Endometrium (tissue), 2 donors: ENCODE results near the gene SUCLG2.

Experiments
- FAIRE-seq: peaks from 2 replicates; lab custom pipeline; 2012; peaks lifted over from hg19 to GRCh38; lab: Jason Lieb, UNC
- donor health status: control.
- donor health status: control.

The SUCLG2 gene

DNA sequence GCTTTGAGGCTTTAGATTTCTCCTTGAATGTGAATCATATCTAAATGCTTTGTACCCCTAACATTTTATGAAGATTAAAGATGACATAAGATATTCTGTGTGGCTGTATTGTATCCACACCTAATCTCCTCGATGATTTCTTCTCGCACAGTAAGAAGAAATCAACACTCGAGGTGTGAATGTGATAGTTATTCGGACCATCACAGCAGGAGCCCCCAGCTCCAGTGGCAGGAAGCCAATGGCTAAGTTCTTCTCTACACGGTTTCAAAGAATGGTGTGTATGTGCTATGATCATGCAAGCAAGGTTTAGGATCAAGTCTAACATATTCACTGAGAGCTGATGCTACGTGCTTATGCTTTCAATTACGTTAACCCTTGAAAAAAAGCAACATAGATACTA, 271.0 kb downstream of the SUCLG2 start:
- FAIRE-seq, result no peak

DNA sequence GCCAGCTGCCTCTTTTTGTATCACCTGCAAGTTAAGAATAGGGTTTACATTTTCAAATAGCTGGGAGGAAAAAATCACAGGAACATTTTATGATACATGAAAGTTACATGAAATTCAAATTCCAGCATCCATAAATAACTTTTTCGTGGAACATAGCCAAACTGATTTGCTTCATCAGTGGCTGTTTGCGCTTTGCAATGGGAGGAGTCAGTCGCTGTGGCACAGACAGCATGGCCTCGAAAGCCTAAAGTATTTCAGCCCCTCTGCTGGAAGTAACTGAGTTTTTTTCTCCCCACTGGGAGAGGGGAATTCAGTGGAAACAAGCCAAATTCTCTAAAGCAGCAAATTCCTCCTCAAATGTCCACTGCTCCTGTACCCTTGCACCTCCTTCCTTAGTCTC, 271.9 kb downstream of the SUCLG2 start:
- no peak for FAIRE-seq

DNA sequence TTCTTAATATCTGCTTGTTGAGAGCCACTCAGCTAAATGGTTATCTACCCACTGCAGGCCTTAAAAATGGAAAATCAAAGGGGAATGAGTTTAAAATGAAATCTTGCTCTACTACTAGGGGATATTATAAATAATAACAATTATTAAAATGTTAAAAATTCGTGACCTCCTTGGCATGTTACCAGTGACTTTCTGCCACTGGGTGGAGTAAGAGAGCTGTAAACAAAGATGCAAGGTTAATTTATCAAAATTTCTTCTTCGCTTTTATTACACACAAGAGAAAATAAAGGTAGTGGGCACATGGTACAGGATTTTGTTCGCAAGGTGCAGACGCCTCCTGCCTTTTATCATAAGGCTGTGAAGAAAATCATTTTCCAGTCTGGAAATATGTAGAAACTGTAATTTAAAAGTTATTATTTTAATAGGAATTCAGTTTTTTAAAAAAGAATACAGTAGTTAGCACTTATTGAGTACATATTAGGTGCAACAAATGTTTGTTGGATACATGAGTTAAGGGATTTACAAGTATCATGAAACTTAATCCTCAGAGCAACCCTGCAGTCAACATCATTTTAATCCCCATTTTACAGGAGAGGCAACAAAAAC, 272.6 kb downstream of the SUCLG2 start:
- FAIRE-seq, result peak; percentile 23

DNA sequence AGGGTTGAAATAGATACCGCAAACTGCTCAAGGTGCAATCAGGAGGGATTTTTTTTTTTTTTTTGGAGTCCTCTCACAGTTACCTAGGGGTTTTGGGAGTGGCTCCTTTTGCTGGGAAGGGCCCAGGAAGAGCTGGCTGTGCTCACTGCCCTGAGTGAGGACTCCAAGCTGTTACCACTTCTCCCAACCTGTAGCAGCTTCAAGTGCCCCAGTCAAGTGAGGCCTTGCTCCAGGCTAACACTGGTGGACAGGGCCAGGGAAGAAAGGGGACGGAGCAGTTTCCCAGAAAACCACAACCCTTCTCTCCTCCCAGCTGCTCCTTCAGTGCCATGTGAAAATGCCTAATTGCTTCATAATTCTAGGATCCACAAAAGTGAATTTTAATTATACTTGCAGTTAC, 274.3 kb downstream of the SUCLG2 start:
- no peak for FAIRE-seq

DNA sequence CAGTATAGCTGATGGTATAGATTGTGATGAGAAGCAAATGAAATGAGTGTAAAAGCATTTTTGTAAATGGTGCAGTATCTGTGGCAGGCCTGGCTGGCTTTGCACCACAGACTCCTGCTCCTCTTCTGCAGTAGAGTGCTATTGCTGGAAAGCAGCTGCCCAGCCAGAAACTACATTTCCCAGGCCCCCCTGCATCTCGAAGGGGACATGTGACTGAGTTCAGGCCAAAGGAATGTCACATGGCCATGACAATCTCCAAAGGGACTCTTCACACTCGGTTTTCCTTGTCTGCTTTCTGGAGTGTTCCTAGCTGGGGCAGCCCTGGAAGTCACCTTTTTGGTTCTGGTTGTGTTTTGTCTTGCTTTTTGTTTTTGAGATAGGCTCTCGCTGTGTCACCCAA, 277.1 kb downstream of the SUCLG2 start:
- no peak for FAIRE-seq

GRCh38 chr3:67376416-67376815, 278.0 kb downstream of the SUCLG2 start:
- no peak for FAIRE-seq

DNA sequence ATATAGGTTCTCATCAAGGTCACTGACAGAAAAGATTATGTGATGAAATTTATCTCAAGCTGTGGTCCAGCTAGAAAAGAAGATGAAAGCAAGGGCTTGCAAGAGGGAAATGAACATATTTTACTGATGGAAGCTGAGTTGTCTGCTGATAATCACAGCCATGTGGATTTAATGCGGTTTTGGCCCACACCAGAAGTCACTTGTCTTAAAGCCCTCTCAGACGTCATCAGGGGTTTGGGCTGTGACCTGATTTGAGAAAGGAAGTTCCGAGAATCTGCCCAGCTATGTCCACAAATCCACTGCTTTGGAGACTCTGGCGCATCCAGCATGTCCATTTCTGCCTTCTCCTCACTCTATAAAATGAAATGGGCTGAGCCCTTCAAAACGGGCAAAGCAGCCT, 278.4 kb downstream of the SUCLG2 start:
- FAIRE-seq, result no peak

DNA sequence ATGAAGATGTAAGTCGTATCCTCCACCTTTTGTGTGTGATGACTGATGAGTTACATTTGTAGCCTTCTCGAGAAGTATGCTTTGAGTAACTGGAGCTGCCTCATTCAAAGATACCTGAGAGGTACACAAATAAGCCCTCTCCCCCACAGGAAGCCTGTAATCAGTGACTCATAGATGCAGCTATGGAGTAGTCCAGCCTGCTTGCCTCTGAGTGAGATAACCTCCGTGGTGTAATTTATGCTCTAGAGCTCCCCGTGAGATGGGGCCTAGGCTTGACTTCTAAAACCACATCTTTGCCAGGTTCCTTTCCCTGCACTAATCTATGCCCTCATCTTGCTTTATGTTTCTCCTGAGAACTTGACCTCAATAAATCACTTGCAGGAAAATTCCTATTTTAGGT, 291.7 kb downstream of the SUCLG2 start:
- FAIRE-seq, result no peak

DNA sequence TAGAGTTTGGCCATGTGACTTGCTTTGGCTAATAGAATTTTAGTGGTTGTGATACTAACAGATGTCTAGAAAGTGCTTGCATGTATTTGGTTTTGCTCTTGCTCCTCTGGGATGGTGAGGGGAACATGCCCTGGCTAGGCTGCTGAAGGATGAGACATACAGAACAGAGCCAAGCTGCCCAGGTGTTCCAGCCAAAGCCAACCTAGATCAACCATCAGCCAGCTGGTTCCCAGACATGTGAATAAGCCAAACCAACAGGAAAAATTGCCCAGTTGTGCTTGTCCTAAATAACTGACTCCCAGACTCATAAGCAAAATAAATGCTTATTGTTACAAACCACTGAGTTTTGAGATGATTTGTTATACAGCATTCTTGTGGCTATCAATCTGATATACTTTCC, 292.6 kb downstream of the SUCLG2 start:
- no peak for FAIRE-seq

DNA sequence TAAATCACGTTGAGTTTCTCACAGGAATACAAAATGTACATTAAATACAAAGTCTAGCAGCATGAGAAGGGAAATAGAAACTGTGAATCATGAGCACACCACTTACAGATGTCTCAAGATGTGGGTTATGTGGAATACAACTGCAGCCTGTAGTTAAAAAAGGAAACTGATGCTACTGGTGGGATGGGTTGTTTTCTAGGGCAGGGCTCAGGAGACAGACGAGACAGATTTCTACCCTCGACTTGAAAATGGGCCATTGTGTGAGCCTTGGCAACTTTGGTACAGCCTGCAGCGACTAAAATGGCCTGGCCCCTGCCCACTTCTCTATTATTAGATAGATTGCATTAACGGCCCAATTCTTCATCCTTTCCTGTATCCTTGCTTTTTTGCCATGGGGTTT, 293.1 kb downstream of the SUCLG2 start:
- FAIRE-seq, result no peak

DNA sequence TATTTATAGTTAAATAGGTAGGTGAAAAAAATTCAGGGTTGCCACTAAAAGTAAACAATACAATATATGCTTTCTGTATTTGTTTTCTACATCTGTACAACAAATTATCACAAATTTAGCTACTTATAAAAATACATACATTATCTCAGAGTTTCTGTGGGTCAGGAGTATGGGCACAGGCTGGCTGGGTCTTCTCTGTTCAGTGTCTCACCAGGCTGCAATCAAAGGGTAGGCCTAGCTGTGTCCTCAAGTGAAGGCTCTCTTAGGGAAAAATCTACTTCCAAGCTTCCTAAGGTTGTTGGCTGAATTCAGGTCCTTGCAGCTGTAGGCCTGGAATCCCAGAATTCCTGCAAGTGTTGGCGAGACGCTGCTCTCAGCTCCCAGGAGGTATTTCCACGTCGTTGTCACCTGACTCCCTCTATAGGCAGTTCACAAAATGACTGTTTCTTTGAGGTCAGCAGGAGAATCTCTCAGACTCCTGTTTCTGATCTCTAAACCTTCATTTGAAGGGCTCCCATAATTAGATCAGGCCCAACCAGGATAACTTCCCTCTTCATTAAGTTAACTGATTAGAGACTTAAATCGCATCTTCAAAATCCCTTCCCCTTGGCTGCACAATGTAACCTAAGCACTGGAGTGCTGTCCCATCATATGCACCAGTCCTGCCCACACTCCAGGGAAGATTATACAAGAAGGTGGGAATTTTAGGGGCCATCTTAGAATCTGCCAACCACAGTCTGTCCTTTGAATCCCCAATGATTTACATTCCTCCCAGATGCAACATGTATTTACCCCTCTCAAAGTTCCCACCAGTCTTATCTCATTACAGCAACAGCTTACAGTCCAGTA, 296.6 kb downstream of the SUCLG2 start:
- FAIRE-seq, result no peak

- no peak for FAIRE-seq
Measured at GRCh38 chr3:67349551-67350174, 304.7 kb downstream of the SUCLG2 start.

DNA sequence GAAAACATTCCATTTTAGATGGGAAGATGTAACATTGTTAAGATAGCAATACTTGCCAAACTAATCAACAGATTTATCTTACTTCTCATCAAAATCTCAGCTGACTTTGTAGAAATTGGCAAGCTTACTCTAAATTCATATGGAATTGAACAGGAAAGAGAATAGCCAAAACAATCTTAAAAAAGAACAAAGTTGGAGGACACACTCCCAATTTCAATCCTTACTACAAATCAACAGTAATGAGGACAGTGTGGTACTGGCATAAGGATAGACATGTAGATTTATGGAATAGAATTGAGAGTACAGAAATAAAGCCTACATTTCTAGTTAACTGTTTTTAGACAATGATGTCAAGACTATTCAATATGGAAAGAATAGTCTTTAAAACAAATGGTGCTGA, 308.3 kb downstream of the SUCLG2 start:
- no peak for FAIRE-seq

DNA sequence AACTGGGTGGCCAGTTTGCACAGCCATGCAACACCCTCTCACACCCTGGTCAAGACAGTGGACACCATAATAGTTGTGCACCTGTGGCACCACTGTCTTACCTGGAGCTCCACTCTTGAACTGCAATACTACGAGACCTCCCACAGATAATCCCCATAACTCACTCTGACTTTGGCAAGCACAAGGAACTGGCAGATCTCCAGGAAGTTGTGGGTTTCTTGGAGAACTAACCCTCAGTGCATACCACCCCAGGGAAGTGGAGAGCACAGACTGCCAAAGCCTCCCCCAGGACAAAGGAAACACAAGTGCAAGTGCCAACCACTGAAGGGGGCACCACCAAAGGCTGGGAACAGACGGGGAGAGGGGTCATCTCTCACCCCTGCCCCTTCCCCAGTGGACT, 318.6 kb downstream of the SUCLG2 start:
- no peak for FAIRE-seq

DNA sequence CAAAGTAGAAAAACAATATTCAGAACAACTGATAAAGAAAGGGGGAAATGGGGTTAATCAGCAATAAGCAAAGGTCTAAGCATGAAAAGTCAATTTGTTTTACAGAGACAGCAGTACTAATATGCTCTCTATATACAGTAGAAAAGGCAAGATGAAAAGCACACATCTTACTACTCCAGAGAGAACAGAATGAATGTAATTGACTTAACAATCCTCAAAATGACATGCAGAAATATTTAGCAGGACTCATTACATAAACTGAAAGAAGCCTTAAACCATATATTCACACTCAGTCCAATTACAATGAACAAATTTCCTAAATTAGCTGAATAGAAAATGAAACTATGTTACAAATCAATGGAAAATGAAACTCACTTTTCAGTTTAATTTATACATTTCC, 319.8 kb downstream of the SUCLG2 start:
- no peak for FAIRE-seq

- FAIRE-seq, result no peak
Measured at GRCh38 chr3:67329358-67329757, 325.1 kb downstream of the SUCLG2 start.

DNA sequence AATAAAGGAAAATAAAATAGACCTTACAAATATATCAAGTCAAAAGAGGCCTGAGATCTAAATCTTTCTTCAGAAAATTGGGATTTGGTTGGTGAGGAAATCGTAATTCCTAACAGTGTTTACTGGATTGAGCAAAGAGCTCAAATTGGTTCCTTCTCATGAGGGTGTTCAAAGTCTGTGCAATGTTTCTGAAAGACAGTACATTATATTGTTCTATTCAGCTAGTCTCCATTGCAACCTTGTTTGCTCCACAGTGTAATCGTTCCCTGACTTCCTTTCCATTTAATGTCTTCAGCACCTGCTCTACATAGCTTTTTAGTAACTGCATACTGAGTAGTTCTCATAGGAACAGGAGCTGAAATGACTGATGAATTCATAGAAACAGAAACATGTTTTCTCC, 326.8 kb downstream of the SUCLG2 start:
- FAIRE-seq, result no peak

DNA sequence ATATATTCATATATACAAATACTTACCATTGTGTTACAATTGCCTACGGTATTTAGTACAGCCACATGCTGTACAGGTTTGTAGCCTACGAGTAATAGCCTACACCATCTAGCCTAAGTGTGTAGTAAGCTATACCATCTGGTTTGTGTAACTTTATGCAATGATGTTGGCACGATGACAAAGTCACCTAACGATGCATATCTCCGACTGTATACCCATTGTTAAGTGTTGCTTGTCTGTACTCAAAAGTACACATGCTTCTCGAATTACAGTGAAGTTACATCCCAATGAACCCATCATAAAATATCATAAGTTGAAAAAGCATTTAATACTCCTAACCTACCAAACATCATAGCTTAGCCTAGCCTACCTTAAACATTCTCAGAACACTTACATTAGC, 329.2 kb downstream of the SUCLG2 start:
- no peak for FAIRE-seq
